Gastroesophageal sphincter (tissue), 3 donors: Measurements from ENCODE around the gene ELK4.

ENCODE experiments used
- EP300 ChIP-seq: sonication (generic); formaldehyde crosslinking; IDR thresholded peaks from one replicate; pipeline ENCODE4 v1.6.1; 2017; ENCODE audit warnings: antibody characterized with exemption, mild to moderate bottlenecking
- POLR2A ChIP-seq, 2 donors: fragments of 450-650 bp; IDR thresholded peaks; one replicate each; pipeline ENCODE4 v1.6.1; 2017; ENCODE audit warnings: antibody characterized with exemption in 2 of 2, mild to moderate bottlenecking in 2 of 2, moderate library complexity in 1 of 2
- POLR2AphosphoS5 ChIP-seq: sonication (generic); formaldehyde crosslinking; IDR thresholded peaks from one replicate; pipeline ENCODE4 v1.6.1; 2017; ENCODE audit warnings: antibody characterized with exemption
- TF ChIP-seq, protein P1 (sequence below), 4 experiments: fragments of 200-600 bp in 2 of 4; fragments of 450-650 bp in 2 of 4; sonication (generic) in 1 of 4; IDR thresholded peaks; one replicate each; pipeline ENCODE4 v1.5.1; 2017 to 2019; ENCODE audit warnings: antibody characterized with exemption in 4 of 4, mild to moderate bottlenecking in 2 of 4, moderate library complexity in 2 of 4

DNA sequence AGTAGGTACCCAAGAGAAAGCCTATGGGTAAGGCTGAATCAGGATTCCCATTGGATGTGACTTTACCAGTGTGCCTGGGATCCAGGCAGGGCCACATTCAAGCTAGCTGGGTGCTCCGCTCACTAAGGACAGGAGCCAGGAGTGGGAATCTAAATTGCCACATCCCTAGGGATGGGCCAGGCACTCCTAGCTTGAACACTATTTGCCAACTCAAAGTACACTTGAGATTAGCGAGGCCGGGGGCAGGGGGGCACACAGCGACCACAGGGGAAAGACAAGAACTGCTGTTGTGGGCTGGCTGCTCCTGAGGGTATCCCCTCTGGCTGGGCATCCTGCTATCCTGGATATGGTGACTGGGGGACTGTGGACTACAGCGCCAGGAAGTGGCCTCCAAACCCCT lies 44.2 kb upstream of the ELK4 start:
- TF ChIP-seq POLR2AphosphoS5 (no peak), POLR2A (IDR thresholded peaks at IDR 0.05) (no peak), EP300 (no peak)
- TF ChIP-seq, protein P1, sequence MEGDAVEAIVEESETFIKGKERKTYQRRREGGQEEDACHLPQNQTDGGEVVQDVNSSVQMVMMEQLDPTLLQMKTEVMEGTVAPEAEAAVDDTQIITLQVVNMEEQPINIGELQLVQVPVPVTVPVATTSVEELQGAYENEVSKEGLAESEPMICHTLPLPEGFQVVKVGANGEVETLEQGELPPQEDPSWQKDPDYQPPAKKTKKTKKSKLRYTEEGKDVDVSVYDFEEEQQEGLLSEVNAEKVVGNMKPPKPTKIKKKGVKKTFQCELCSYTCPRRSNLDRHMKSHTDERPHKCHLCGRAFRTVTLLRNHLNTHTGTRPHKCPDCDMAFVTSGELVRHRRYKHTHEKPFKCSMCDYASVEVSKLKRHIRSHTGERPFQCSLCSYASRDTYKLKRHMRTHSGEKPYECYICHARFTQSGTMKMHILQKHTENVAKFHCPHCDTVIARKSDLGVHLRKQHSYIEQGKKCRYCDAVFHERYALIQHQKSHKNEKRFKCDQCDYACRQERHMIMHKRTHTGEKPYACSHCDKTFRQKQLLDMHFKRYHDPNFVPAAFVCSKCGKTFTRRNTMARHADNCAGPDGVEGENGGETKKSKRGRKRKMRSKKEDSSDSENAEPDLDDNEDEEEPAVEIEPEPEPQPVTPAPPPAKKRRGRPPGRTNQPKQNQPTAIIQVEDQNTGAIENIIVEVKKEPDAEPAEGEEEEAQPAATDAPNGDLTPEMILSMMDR (IDR thresholded peaks at IDR 0.05) = no peak
